Thyroid gland (tissue), 4 donors: ENCODE data around the gene ITPR2.
"Not testable (repeated sequence)": the region's sequence is repeated elsewhere in the genome, so short reads cannot be mapped to it uniquely, and the experiment has no call there.

ENCODE experiments used
- CTCF ChIP-seq, 6 experiments: fragments of 200-600 bp in 3 of 6; fragments of 450-650 bp in 3 of 6; sonication (generic) in 3 of 6; IDR thresholded peaks; one replicate each; pipeline ENCODE4 v1.5.1; 2016 to 2019; ENCODE audit warnings: antibody characterized with exemption in 6 of 6, mild to moderate bottlenecking in 2 of 6, inconsistent platforms in 1 of 6, moderate library complexity in 1 of 6
- POLR2A ChIP-seq, 2 donors: fragments of 450-650 bp; IDR thresholded peaks; one replicate each; pipeline ENCODE4 v1.6.1; 2017; ENCODE audit warnings: antibody characterized with exemption in 2 of 2, mild to moderate bottlenecking in 2 of 2, moderate library complexity in 1 of 2

DNA sequence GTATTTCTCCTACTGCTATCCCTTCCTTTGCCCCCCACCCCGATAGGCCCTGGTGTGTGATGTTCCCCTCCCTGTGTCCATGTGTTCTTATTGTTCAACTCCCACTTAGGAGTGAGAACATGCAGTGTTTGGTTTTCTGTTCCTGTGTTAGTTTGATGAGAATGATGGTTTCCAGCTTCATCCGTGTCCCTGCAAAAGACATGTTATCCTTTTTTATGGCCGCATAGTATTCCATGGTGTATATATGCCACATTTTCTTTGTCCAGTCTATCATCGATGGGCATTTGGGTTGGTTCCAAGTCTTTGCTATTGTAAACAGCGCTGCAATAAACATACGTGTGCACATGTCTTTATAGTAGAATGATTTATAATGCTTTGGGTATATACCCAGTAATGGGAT lies 522.5 kb downstream of the ITPR2 start:
- TF ChIP-seq CTCF, POLR2A (IDR thresholded peaks at IDR 0.05): not testable (repeated sequence)
